Measurements from ENCODE around the gene PRKCD.

DNA sequence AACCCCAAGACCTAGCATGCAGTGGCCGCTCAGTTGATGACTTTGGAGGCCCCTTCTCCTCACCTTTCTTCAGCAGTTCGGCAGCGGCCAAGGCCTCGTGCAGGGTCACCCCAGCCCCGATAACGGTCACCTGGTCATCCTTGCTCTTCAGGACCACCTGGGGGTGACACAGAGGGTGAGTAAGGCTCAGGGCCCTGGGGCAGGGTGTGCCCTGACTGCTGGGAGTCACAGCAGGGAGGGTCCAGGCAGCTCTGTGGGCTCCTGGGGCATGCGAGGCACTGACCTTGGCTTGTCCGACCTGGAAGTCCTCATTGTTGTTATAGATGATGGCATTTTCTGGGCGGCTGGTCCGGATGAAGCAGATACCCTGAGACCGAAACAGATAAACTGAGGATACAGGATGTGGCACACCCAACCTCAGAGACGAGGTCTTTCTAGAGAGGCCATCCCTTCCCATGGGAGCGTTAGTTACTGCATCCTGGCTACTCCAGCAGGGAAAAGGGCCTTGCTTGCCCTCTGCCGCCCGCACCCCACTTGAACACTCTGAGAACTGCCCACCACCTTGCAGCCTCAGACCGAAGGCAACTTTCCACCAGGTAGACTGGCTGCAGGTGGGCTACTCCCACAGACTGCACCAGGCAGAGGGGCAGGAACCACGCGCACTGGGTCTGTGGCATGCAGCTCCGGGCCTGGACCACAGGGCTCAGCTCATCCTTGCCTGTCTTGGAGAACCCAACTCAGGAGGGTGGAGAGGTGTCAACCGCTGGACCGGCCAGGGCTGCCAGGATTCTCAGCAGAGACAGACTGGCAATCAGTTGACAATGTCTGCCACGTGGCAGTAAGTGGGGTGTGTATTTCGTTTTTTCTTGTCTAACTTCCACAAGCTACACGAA is 67.2 kb downstream of the PRKCD start:
- TF ChIP-seq, protein P1, sequence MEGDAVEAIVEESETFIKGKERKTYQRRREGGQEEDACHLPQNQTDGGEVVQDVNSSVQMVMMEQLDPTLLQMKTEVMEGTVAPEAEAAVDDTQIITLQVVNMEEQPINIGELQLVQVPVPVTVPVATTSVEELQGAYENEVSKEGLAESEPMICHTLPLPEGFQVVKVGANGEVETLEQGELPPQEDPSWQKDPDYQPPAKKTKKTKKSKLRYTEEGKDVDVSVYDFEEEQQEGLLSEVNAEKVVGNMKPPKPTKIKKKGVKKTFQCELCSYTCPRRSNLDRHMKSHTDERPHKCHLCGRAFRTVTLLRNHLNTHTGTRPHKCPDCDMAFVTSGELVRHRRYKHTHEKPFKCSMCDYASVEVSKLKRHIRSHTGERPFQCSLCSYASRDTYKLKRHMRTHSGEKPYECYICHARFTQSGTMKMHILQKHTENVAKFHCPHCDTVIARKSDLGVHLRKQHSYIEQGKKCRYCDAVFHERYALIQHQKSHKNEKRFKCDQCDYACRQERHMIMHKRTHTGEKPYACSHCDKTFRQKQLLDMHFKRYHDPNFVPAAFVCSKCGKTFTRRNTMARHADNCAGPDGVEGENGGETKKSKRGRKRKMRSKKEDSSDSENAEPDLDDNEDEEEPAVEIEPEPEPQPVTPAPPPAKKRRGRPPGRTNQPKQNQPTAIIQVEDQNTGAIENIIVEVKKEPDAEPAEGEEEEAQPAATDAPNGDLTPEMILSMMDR (IDR thresholded peaks at IDR 0.05), result no peak
- TF ChIP-seq ELF4 (CRISPR knock-in tag; IDR thresholded peaks at IDR 0.05; ENCODE audit: low read depth) (no peak), NR1H2 (CRISPR knock-in tag; IDR thresholded peaks at IDR 0.05) (no peak), HMGA2 (CRISPR knock-in tag; IDR thresholded peaks at IDR 0.05) (no peak), NR3C1 (CRISPR knock-in tag; conservative IDR thresholded peaks at IDR 0.05; ENCODE audit: low read depth) (no peak), SP1 (CRISPR knock-in tag; conservative IDR thresholded peaks at IDR 0.05) (no peak), RORB (CRISPR knock-in tag; IDR thresholded peaks at IDR 0.05) (no peak), ZNF416 (CRISPR knock-in tag; IDR thresholded peaks at IDR 0.05) (no peak), MXD4 (CRISPR knock-in tag; IDR thresholded peaks at IDR 0.05; ENCODE audit: borderline replicate concordance) (no peak)
- TF ChIP-seq, protein P2, sequence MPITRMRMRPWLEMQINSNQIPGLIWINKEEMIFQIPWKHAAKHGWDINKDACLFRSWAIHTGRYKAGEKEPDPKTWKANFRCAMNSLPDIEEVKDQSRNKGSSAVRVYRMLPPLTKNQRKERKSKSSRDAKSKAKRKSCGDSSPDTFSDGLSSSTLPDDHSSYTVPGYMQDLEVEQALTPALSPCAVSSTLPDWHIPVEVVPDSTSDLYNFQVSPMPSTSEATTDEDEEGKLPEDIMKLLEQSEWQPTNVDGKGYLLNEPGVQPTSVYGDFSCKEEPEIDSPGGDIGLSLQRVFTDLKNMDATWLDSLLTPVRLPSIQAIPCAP (CRISPR knock-in tag; IDR thresholded peaks at IDR 0.05), result no peak
- TF ChIP-seq, protein P3, sequence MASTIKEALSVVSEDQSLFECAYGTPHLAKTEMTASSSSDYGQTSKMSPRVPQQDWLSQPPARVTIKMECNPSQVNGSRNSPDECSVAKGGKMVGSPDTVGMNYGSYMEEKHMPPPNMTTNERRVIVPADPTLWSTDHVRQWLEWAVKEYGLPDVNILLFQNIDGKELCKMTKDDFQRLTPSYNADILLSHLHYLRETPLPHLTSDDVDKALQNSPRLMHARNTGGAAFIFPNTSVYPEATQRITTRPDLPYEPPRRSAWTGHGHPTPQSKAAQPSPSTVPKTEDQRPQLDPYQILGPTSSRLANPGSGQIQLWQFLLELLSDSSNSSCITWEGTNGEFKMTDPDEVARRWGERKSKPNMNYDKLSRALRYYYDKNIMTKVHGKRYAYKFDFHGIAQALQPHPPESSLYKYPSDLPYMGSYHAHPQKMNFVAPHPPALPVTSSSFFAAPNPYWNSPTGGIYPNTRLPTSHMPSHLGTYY (CRISPR knock-in tag; IDR thresholded peaks at IDR 0.05), result no peak
- TF ChIP-seq, protein P4, sequence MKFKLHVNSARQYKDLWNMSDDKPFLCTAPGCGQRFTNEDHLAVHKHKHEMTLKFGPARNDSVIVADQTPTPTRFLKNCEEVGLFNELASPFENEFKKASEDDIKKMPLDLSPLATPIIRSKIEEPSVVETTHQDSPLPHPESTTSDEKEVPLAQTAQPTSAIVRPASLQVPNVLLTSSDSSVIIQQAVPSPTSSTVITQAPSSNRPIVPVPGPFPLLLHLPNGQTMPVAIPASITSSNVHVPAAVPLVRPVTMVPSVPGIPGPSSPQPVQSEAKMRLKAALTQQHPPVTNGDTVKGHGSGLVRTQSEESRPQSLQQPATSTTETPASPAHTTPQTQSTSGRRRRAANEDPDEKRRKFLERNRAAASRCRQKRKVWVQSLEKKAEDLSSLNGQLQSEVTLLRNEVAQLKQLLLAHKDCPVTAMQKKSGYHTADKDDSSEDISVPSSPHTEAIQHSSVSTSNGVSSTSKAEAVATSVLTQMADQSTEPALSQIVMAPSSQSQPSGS (CRISPR knock-in tag; IDR thresholded peaks at IDR 0.05; ENCODE audit: borderline replicate concordance, low read depth), result no peak
